ENCODE results near the gene TMEM125.
A peak's percentile ranks its signal among the peaks of the same experiment; 100 is the strongest.

TMEM125 gene

GRCh38 chr1:43292679-43293078, 22.9 kb downstream of the TMEM125 start:
- H3K4me3 ChIP-seq (ENCODE audit: low read depth, low read length): no peak overlapping the region
- no peak for DNase-seq (ENCODE audit: low read depth)
- no peak for TF ChIP-seq CTCF (conservative IDR thresholded peaks at IDR 0.05; ENCODE audit: low read depth, low read length)

- H3K4me3 ChIP-seq (ENCODE audit: low read depth, low read length): no peak overlapping the region
- no peak for DNase-seq (ENCODE audit: low read depth)
- no peak for TF ChIP-seq CTCF (conservative IDR thresholded peaks at IDR 0.05; ENCODE audit: low read depth, low read length)
Observed at GRCh38 chr1:43293176-43293575, 23.4 kb downstream of the TMEM125 start.

GRCh38 chr1:43293896-43294760, 24.3 kb downstream of the TMEM125 start:
- no peak for TF ChIP-seq CTCF (conservative IDR thresholded peaks at IDR 0.05; ENCODE audit: low read depth, low read length)
- H3K4me3 ChIP-seq (ENCODE audit: low read depth, low read length): no peak overlapping the region
- DNase-seq (ENCODE audit: low read depth): peak; percentile 62

GRCh38 chr1:43294761-43295160, 25.0 kb downstream of the TMEM125 start:
- no peak overlapping the region for H3K4me3 ChIP-seq (ENCODE audit: low read depth, low read length)
- no peak for DNase-seq (ENCODE audit: low read depth)
- no peak for TF ChIP-seq CTCF (conservative IDR thresholded peaks at IDR 0.05; ENCODE audit: low read depth, low read length)

DNA sequence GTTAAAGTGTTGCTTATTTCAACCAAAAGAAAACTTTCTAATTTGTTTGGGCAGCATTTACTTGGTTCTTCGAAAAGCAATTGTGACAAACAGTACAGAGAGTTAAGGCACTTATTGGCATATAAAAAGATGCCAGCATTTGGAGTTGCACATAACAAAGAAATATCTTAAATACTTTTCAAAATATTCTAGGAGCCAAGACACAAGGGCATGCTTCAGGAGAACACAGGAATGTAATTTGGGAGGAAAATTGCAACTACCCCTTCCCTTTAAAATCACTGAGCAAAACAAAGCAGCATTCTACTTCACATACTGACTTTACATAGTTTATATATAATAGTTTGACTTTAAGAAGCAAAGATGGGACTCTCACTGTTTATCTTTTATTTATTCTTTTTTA, 26.4 kb downstream of the TMEM125 start:
- no peak for DNase-seq (ENCODE audit: low read depth)
- no peak overlapping the region for H3K4me3 ChIP-seq (ENCODE audit: low read depth, low read length)
- TF ChIP-seq CTCF (conservative IDR thresholded peaks at IDR 0.05; ENCODE audit: low read depth, low read length): no peak

- no peak for DNase-seq (ENCODE audit: low read depth)
- H3K4me3 ChIP-seq (ENCODE audit: low read depth, low read length): no peak overlapping the region
- no peak for TF ChIP-seq CTCF (conservative IDR thresholded peaks at IDR 0.05; ENCODE audit: low read depth, low read length)
Observed at GRCh38 chr1:43298055-43298454, 28.3 kb downstream of the TMEM125 start.

DNA sequence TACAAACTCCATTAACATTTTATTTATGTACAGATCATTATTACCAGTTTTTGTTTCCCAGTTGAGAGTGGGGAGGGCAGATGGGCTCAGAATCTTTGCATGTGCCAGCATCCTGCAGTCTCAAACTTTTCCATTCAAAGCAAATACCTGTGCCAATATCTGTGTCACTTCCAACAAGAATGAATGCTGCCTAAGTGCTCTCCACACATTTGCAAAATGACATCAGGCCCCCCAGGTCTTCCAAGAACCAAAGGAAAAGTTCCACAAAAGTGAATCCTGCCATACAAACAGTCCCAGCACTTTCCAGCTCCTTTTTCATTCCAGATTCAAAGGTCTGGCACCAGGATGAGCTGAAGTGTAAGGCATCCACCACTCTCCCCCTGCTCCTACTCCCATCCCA, 29.3 kb downstream of the TMEM125 start:
- DNase-seq (ENCODE audit: low read depth): no peak
- no peak for TF ChIP-seq CTCF (conservative IDR thresholded peaks at IDR 0.05; ENCODE audit: low read depth, low read length)
- no peak overlapping the region for H3K4me3 ChIP-seq (ENCODE audit: low read depth, low read length)

Data from choroid plexus epithelial cell (primary cell).